ENCODE results near the gene CANX.

The CANX gene

DNA sequence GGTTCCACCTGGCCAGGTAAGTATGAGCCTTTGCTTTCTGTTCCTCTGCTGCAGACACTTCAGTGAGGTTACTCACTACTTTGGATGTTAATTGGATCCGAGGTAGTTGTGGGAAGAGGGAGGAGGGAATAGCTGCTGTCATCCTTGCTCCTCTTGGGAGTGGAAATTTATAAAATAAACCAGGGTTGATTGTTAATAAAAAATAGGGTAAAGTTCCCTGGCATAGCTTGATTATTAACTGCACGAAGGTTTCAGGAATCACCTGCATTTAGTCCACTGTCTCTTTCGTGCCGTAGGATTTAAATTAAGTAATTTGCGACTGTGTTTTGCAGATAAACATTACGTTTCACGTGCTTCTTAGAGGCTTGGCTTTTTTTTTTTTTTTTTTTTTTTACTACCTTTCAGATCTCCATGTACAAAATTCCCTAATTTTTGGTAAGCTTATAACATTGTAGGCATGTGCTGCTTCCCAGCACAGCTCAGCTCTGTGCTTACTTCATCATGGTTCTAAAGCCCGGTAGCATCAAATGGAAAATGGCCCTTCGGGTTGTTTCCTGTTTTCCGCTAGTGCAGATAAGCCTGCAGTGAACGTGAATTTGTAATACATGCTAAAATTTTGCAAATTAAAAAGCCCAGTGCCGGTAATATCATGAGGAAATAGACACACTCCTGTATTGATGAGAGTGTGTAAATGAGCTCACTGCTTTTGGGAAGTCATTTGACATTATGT lies 68.1 kb downstream of the CANX start:
- no peak overlapping the region for H3K4me3 ChIP-seq (ENCODE audit: low read length)
- H4K20me1 ChIP-seq (ENCODE audit: control insufficient read depth, insufficient read depth, low read depth, low read length), result peaks cover 20% of the 10 kb centered on the region
- TF ChIP-seq CTCF (IDR thresholded peaks at IDR 0.05; ENCODE audit: low read depth, low read length, poor library complexity, severe bottlenecking) (no peak), EZH2phosphoT487 (IDR thresholded peaks at IDR 0.05; ENCODE audit: borderline replicate concordance, low read length) (no peak)
- no peaks in the 10 kb centered on the region for H3K27me3 ChIP-seq (ENCODE audit: control insufficient read depth, low read length)
- no peak overlapping the region for H3K27ac ChIP-seq (ENCODE audit: low read depth, low read length)
- H3K9me3 ChIP-seq (ENCODE audit: control insufficient read depth, insufficient read depth, low read length), result no peaks in the 10 kb centered on the region
- H3K4me1 ChIP-seq (ENCODE audit: control insufficient read depth, low read length), result peaks cover 18% of the 10 kb centered on the region
- peaks cover 73% of the 10 kb centered on the region for H3K36me3 ChIP-seq (ENCODE audit: control insufficient read depth, low read length)
- H3K4me2 ChIP-seq (ENCODE audit: low read length), result no peak overlapping the region
- H3F3A ChIP-seq (ENCODE audit: control insufficient read depth, insufficient read depth), result peaks cover 10% of the 10 kb centered on the region
- peaks cover 67% of the 10 kb centered on the region for H3K79me2 ChIP-seq (ENCODE audit: control insufficient read depth, low read length)
- no peaks in the 10 kb centered on the region for H3K9me2 ChIP-seq (replicated peaks; ENCODE audit: control insufficient read depth, low read length)

DNA sequence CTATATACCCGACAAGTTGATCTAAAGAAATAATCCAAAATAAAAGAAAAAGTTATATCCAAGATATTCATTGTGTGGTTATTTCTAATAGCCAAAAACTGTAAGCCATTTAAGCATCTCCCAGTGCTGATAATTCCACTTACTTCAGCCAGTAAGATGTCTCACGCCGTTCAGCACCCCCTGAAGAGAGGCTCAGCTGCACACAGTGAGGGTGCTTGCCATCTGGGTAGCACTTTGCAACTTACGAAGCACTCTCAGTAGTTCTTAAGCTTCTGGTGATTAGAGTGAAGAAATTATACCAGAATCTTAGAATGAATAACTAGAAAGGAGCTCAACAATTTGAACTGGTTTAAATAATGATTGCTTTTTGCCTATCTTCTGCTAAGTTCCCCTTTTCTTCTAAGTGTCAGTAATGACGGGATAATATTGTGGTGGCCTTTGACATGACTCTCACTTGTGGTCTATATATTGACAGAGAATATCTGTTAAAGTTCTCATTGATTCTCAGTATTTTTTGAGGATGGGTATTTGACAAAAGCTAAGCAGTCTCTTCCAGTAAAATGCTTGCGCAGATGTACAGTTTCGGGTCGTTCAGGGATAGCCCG lies 68.8 kb downstream of the CANX start:
- no peaks in the 10 kb centered on the region for H3K27me3 ChIP-seq (ENCODE audit: control insufficient read depth, low read length)
- H3K27ac ChIP-seq (ENCODE audit: low read depth, low read length), result no peak overlapping the region
- peaks cover 60% of the 10 kb centered on the region for H3K79me2 ChIP-seq (ENCODE audit: control insufficient read depth, low read length)
- H3K4me2 ChIP-seq (ENCODE audit: low read length), result no peak overlapping the region
- peaks cover 11% of the 10 kb centered on the region for H3K4me1 ChIP-seq (ENCODE audit: control insufficient read depth, low read length)
- H3K4me3 ChIP-seq (ENCODE audit: low read length), result no peak overlapping the region
- H3K9me3 ChIP-seq (ENCODE audit: control insufficient read depth, insufficient read depth, low read length), result no peaks in the 10 kb centered on the region
- peaks cover 4% of the 10 kb centered on the region for H3F3A ChIP-seq (ENCODE audit: control insufficient read depth, insufficient read depth)
- no peaks in the 10 kb centered on the region for H3K9me2 ChIP-seq (replicated peaks; ENCODE audit: control insufficient read depth, low read length)
- peaks cover 14% of the 10 kb centered on the region for H4K20me1 ChIP-seq (ENCODE audit: control insufficient read depth, insufficient read depth, low read depth, low read length)
- TF ChIP-seq CTCF (IDR thresholded peaks at IDR 0.05; ENCODE audit: low read depth, low read length, poor library complexity, severe bottlenecking) (no peak), EZH2phosphoT487 (IDR thresholded peaks at IDR 0.05; ENCODE audit: borderline replicate concordance, low read length) (no peak)
- peaks cover 78% of the 10 kb centered on the region for H3K36me3 ChIP-seq (ENCODE audit: control insufficient read depth, low read length)

GRCh38 chr5:179768326-179769085 lies 69.7 kb downstream of the CANX start:
- Histone ChIP-seq H3K9me3 (ENCODE audit: control insufficient read depth, insufficient read depth, low read length) (no peaks in the 10 kb centered on the region), H3K4me1 (ENCODE audit: control insufficient read depth, low read length) (peaks cover 2% of the 10 kb centered on the region), H3K27ac (ENCODE audit: low read depth, low read length) (no peak overlapping the region), H3K4me2 (ENCODE audit: low read length) (no peak overlapping the region), H3K4me3 (ENCODE audit: low read length) (no peak overlapping the region), H3K9me2 (replicated peaks; ENCODE audit: control insufficient read depth, low read length) (no peaks in the 10 kb centered on the region), H3K79me2 (ENCODE audit: control insufficient read depth, low read length) (peaks cover 51% of the 10 kb centered on the region), H4K20me1 (ENCODE audit: control insufficient read depth, insufficient read depth, low read depth, low read length) (peaks cover 7% of the 10 kb centered on the region), H3F3A (ENCODE audit: control insufficient read depth, insufficient read depth) (no peaks in the 10 kb centered on the region), H3K27me3 (ENCODE audit: control insufficient read depth, low read length) (no peaks in the 10 kb centered on the region), H3K36me3 (ENCODE audit: control insufficient read depth, low read length) (peaks cover 85% of the 10 kb centered on the region)
- TF ChIP-seq EZH2phosphoT487 (IDR thresholded peaks at IDR 0.05; ENCODE audit: borderline replicate concordance, low read length) (no peak), CTCF (IDR thresholded peaks at IDR 0.05; ENCODE audit: low read depth, low read length, poor library complexity, severe bottlenecking) (no peak)
